Fibroblast of skin of back (primary cell): ENCODE results near the gene COL4A1.

ENCODE experiments used
- DNase-seq: peaks from one replicate; pipeline ENCODE4 v3.0.0-alpha.2; 2013

Gene COL4A1

GRCh38 chr13:110156301-110157049 is 150.5 kb downstream of the COL4A1 start:
- no peak for DNase-seq

- DNase-seq = no peak
Measured at GRCh38 chr13:110155072-110155471, 151.9 kb downstream of the COL4A1 start.

GRCh38 chr13:110154410-110154933 is 152.5 kb downstream of the COL4A1 start:
- DNase-seq = no peak

GRCh38 chr13:110152351-110152750 is 154.6 kb downstream of the COL4A1 start:
- DNase-seq = no peak

GRCh38 chr13:110151462-110151861 is 155.5 kb downstream of the COL4A1 start:
- DNase-seq = no peak

GRCh38 chr13:110150384-110151101 is 156.4 kb downstream of the COL4A1 start:
- peak; percentile 61 for DNase-seq

- peak; percentile 47 for DNase-seq
Measured at GRCh38 chr13:110149036-110149435, 157.9 kb downstream of the COL4A1 start.

- DNase-seq = no peak
Measured at GRCh38 chr13:110140099-110140498, 166.9 kb downstream of the COL4A1 start.

GRCh38 chr13:110138700-110139036 is 168.3 kb downstream of the COL4A1 start:
- DNase-seq = no peak

- DNase-seq = peak; percentile 83
Measured at GRCh38 chr13:110138010-110138699, 168.8 kb downstream of the COL4A1 start.

- DNase-seq = no peak
Measured at GRCh38 chr13:110137680-110138009, 169.3 kb downstream of the COL4A1 start.

- no peak for DNase-seq
Measured at GRCh38 chr13:110136660-110137585, 170.0 kb downstream of the COL4A1 start.

- no peak for DNase-seq
Measured at GRCh38 chr13:110135977-110136597, 170.9 kb downstream of the COL4A1 start.

GRCh38 chr13:110134801-110135200 is 172.2 kb downstream of the COL4A1 start:
- DNase-seq = peak; percentile 56

- no peak for DNase-seq
Measured at GRCh38 chr13:110133425-110134235, 173.3 kb downstream of the COL4A1 start.

GRCh38 chr13:110132225-110132982 is 174.6 kb downstream of the COL4A1 start:
- peak; percentile 57 for DNase-seq

- DNase-seq = no peak
Measured at GRCh38 chr13:110131424-110131823, 175.5 kb downstream of the COL4A1 start.

- no peak for DNase-seq
Measured at GRCh38 chr13:110130431-110130830, 176.5 kb downstream of the COL4A1 start.

- DNase-seq = no peak
Measured at GRCh38 chr13:110129539-110130186, 177.3 kb downstream of the COL4A1 start.

- DNase-seq = no peak
Measured at GRCh38 chr13:110129076-110129475, 177.9 kb downstream of the COL4A1 start.
